Left ventricle myocardium inferior (tissue), 1 donor: ENCODE measurements around the gene VPREB3. TPM values are rescaled to one million over a fixed set of nuclear protein-coding genes. Genes with fewer than 3 reads are reported as not detected.

ENCODE experiments used
- DNase-seq: peaks from one replicate; pipeline ENCODE4 v3.0.0-alpha.2; 2020
- H3K27ac ChIP-seq: fragments of 200-600 bp; replicated peaks from 2 replicates; pipeline ENCODE4 v1.8.0; 2021
- H3K27me3 ChIP-seq: fragments of 200-600 bp; 2 replicates; pipeline ENCODE4 v1.8.0; 2021; ENCODE audit warnings: low read depth
- H3K36me3 ChIP-seq: fragments of 200-600 bp; 2 replicates; pipeline ENCODE4 v1.8.0; 2021
- H3K4me1 ChIP-seq: fragments of 200-600 bp; 2 replicates; pipeline ENCODE4 v1.8.0; 2021
- H3K4me3 ChIP-seq: fragments of 200-600 bp; 2 replicates; pipeline ENCODE4 v1.8.0; 2021; ENCODE audit warnings: mild to moderate bottlenecking, moderate library complexity
- H3K9me3 ChIP-seq: fragments of 200-600 bp; replicated peaks from 2 replicates; pipeline ENCODE4 v1.8.0; 2021
- intact Hi-C: fragments of 100-400 bp; cut with micrococcal nuclease; formaldehyde crosslinking; loops from one replicate; pipeline ENCODE4 v1.11.0; 2022
- total RNA-seq: library from RNA; stranded (reverse); fragmentation: NEBNext Ultra II Directional; extraction: Animal tissue kit (Norgen Biotek cat#: 25700); gene quantifications from one replicate; pipeline ENCODE4 v1.2.1, GENCODE V29; 2021
- TF ChIP-seq, protein P1 (sequence below): fragments of 200-600 bp; IDR thresholded peaks from 2 replicates; pipeline ENCODE4 v1.8.0; 2021; ENCODE audit warnings: antibody characterized with exemption, mild to moderate bottlenecking, borderline replicate concordance
- donor health status: DM: no; HTN: yes; CAD: no; lungs with severe emphysema.

VPREB3 gene
- total RNA-seq, 1 donor from 2014 or later, result 0.69 TPM

DNA sequence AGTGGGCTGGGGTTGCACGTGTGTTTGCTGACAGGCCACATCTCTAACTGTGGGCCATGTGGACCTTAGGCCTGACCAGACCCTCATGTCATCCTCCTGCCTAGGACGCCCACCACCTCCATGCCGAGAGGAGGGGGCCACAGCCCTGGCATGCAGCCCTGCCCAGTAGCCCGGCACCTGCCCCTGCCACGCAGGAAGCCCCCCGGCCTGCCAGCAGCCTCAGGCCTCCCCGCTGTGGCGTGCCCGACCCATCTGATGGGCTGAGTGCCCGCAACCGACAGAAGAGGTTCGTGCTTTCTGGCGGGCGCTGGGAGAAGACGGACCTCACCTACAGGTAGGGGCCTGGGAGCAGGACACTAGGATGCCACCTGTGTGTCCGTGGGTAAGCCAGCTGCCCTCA, 24.9 kb upstream of the VPREB3 start:
- Histone ChIP-seq H3K27me3 (no peaks in the 10 kb centered on the region), H3K4me3 (no peak overlapping the region), H3K9me3 (no peaks in the 10 kb centered on the region), H3K36me3 (peaks cover 7% of the 10 kb centered on the region), H3K4me1 (peaks cover 40% of the 10 kb centered on the region), H3K27ac (no peak overlapping the region)
- DNase-seq, result no peak
- TF ChIP-seq, protein P1, sequence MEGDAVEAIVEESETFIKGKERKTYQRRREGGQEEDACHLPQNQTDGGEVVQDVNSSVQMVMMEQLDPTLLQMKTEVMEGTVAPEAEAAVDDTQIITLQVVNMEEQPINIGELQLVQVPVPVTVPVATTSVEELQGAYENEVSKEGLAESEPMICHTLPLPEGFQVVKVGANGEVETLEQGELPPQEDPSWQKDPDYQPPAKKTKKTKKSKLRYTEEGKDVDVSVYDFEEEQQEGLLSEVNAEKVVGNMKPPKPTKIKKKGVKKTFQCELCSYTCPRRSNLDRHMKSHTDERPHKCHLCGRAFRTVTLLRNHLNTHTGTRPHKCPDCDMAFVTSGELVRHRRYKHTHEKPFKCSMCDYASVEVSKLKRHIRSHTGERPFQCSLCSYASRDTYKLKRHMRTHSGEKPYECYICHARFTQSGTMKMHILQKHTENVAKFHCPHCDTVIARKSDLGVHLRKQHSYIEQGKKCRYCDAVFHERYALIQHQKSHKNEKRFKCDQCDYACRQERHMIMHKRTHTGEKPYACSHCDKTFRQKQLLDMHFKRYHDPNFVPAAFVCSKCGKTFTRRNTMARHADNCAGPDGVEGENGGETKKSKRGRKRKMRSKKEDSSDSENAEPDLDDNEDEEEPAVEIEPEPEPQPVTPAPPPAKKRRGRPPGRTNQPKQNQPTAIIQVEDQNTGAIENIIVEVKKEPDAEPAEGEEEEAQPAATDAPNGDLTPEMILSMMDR, result no peak
- intact Hi-C loops, result no loop called here

DNA sequence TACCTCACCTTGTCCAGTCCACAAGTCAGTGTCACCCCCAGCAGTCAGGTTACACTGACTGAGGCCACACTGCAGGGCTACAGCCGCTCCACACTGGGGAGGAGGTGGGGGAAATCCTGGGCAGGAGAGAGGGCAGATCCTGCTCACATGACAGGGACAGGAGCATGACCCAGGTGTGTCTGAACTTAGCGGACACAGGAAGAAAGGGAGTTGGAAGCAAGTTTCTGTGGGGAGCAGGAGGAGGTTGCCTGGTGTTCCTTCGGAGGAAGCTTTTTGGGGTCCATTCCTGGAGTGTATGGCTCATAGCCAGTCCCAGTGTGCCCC, 24.3 kb upstream of the VPREB3 start:
- intact Hi-C loops, result no loop called here
- DNase-seq, result no peak
- Histone ChIP-seq H3K36me3 (peaks cover 7% of the 10 kb centered on the region), H3K9me3 (no peaks in the 10 kb centered on the region), H3K27ac (no peak overlapping the region), H3K4me3 (no peak overlapping the region), H3K27me3 (no peaks in the 10 kb centered on the region), H3K4me1 (peaks cover 46% of the 10 kb centered on the region)
- TF ChIP-seq, protein P1, result no peak

DNA sequence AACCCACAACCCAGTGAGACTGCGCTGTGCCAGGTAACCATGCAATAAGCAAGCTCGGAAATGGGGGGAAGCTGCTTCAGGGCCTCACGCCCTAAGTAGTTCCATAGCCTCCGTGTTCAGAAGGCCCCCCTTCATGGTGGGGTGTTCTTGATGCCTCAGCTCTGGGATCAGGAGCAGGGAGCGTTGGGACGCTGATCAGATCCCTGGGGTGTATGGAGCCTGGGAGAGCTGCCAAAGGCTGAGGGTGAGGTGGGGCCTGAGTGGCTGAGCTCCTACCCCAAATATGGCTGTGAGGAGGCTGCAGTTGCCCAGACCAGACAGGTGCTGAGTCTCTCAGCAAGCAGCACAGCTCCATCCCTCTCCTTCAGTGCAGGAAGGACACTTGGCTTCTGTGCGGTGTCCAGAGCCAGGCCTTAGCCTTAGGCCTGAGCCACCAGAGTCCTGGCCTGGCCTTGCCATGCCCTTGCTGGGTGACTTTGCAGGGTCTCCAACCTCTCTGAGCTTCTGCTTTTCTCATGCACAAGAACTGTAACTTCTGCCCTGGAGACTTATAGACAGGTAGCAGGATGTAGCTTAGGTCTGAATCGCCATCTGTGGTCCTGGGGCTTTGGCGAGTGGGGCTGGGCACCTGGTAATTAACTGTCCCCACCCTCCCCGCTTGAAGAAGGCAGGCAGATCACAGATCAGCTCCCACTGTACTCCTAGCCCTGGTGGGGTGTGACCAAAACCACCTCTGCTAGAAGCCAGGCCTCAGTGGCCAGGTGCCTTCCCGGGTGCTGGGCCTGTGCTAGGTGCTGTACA, 23.8 kb upstream of the VPREB3 start:
- DNase-seq, result peak; percentile 76
- H3K27ac ChIP-seq, result peak overlapping the region; percentile 58
- no peaks in the 10 kb centered on the region for H3K27me3 ChIP-seq
- peaks cover 51% of the 10 kb centered on the region for H3K4me1 ChIP-seq
- intact Hi-C loops, result no loop called here
- H3K9me3 ChIP-seq, result no peaks in the 10 kb centered on the region
- TF ChIP-seq, protein P1, result no peak
- H3K36me3 ChIP-seq, result peaks cover 7% of the 10 kb centered on the region
- no peak overlapping the region for H3K4me3 ChIP-seq

DNA sequence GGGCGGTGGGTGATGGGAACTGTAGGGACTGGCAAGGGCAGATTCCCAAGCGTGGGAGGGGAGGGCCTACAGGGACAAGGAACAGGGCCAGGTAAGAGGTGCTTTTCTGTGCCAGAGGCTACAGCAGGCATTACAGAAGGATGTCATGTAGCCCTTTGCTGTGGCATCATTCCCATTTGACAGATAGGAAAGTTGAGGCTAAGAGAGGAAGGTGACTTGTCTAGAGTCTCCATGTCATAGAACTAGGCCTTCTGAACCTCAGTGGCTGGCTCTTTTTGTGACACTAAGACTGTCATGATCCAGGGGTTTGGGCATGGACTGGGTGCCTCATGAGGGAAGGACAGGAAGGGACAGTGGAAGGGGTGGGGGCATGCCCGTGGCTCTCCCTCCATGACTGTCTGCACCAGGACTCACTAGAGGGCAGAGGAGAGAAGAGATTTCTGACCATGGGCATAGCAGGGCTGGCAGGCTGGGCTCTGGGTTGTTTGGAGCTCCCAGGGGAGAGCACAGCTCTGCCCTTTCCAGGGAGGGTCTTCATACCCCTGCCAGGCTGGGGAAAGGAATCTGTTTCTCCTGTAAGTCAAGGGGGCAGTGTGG, 21.7 kb upstream of the VPREB3 start:
- intact Hi-C loops, result no loop called here
- no peaks in the 10 kb centered on the region for H3K27me3 ChIP-seq
- peaks cover 7% of the 10 kb centered on the region for H3K36me3 ChIP-seq
- TF ChIP-seq, protein P1, result no peak
- peaks cover 66% of the 10 kb centered on the region for H3K4me1 ChIP-seq
- no peak overlapping the region for H3K4me3 ChIP-seq
- no peak for DNase-seq
- no peaks in the 10 kb centered on the region for H3K9me3 ChIP-seq
- H3K27ac ChIP-seq, result peak overlapping the region; percentile 19

DNA sequence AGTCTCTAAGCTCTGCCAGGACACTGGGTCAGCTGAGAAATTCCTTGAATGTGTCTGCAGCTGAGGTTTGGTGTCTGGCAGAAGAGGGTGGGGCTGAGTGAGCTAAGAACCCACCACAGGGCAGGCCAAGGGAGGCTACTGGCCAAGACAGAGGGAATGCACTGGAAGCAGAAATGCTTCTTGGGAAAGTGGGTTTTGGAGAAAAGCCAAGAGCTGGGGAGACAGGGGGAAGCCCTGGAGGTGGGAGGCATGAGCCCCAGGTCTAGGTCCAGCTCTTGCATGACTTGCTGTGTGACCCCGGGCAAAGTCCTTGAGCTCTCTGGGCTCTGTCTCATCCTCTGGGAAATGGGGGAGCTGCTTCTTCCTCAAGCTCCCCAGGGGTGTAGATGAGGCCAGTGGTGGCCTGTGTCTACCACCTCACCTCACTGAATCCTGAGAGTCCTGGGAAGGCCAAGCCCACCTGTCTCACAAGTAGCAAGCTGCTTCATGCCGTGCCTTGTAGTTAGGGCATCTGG, 20.8 kb upstream of the VPREB3 start:
- peaks cover 69% of the 10 kb centered on the region for H3K4me1 ChIP-seq
- no peak overlapping the region for H3K4me3 ChIP-seq
- H3K9me3 ChIP-seq, result no peaks in the 10 kb centered on the region
- no peak overlapping the region for H3K27ac ChIP-seq
- no peaks in the 10 kb centered on the region for H3K27me3 ChIP-seq
- intact Hi-C loops, result loop anchor here (5.0 kb wide), 1 partner anchor 72 kb away; no protein-coding TSS in a partner anchor
- TF ChIP-seq, protein P1, result no peak
- H3K36me3 ChIP-seq, result peaks cover 7% of the 10 kb centered on the region
- DNase-seq, result no peak
